Progenitor cell of endocrine pancreas (in vitro differentiated cells): Measurements from ENCODE around the gene BLOC1S3. TPM values are rescaled to one million over a fixed set of nuclear protein-coding genes. Genes with fewer than 3 reads are reported as not detected.

ENCODE experiments used
- DNase-seq: peaks from one replicate; pipeline ENCODE4 v3.0.0; 2021; ENCODE audit warnings: low spot score; ENCODE audit not compliant: unreplicated experiment
- H3K27ac Mint-ChIP-seq: 2 replicates; pipeline ENCODE4 v1.8.0; 2021; ENCODE audit warnings: mild to moderate bottlenecking, moderate library complexity, mixed read lengths
- H3K27me3 Mint-ChIP-seq: 2 replicates; pipeline ENCODE4 v1.8.0; 2021; ENCODE audit warnings: mixed read lengths
- H3K36me3 Mint-ChIP-seq: 2 replicates; pipeline ENCODE4 v1.8.0; 2022; ENCODE audit warnings: mixed read lengths; ENCODE audit not compliant: insufficient read depth
- H3K4me1 Mint-ChIP-seq: 2 replicates; pipeline ENCODE4 v1.8.0; 2021; ENCODE audit warnings: low read depth, mixed read lengths
- H3K4me3 Mint-ChIP-seq: 2 replicates; pipeline ENCODE4 v1.8.0; 2021; ENCODE audit warnings: low read depth, mild to moderate bottlenecking, moderate library complexity, mixed read lengths
- H3K9me3 Mint-ChIP-seq: 2 replicates; pipeline ENCODE4 v1.8.0; 2021; ENCODE audit warnings: low read depth, mixed read lengths
- CTCF ChIP-seq: fragments of 200-600 bp; sonication (generic); IDR thresholded peaks from one replicate; pipeline ENCODE4 v1.5.0; 2021; ENCODE audit warnings: antibody characterized with exemption, mild to moderate bottlenecking; ENCODE audit not compliant: unreplicated experiment
- total RNA-seq: library from RNA; stranded (reverse); gene quantifications from 2 replicates; pipeline ENCODE4 v1.2.1, GENCODE V29; 2021

The BLOC1S3 gene
- total RNA-seq, 1 donor from 2014 or later: 8.7 TPM

GRCh38 chr19:45135176-45135885 lies 43.3 kb upstream of the BLOC1S3 start:
- Mint-ChIP-seq H3K9me3 (no peaks in the 10 kb centered on the region), H3K27ac (no peak overlapping the region), H3K36me3 (no peaks in the 10 kb centered on the region), H3K27me3 (no peaks in the 10 kb centered on the region), H3K4me3 (no peak overlapping the region), H3K4me1 (peaks cover 7% of the 10 kb centered on the region)
- DNase-seq: no peak
- no peak for TF ChIP-seq CTCF

- Mint-ChIP-seq H3K27me3 (no peaks in the 10 kb centered on the region), H3K27ac (peak overlapping the region; percentile 89), H3K4me3 (no peak overlapping the region), H3K9me3 (no peaks in the 10 kb centered on the region), H3K36me3 (no peaks in the 10 kb centered on the region), H3K4me1 (peaks cover 5% of the 10 kb centered on the region)
- TF ChIP-seq CTCF: no peak
- DNase-seq: no peak
Measured at GRCh38 chr19:45136507-45137178, 41.9 kb upstream of the BLOC1S3 start.

- DNase-seq: no peak
- no peak overlapping the region for H3K27ac Mint-ChIP-seq
- peaks cover 5% of the 10 kb centered on the region for H3K4me1 Mint-ChIP-seq
- H3K36me3 Mint-ChIP-seq: no peaks in the 10 kb centered on the region
- TF ChIP-seq CTCF: no peak
- no peaks in the 10 kb centered on the region for H3K27me3 Mint-ChIP-seq
- no peaks in the 10 kb centered on the region for H3K9me3 Mint-ChIP-seq
- no peak overlapping the region for H3K4me3 Mint-ChIP-seq
Measured at GRCh38 chr19:45137179-45137761, 41.3 kb upstream of the BLOC1S3 start.

GRCh38 chr19:45138303-45138751 lies 40.3 kb upstream of the BLOC1S3 start:
- no peaks in the 10 kb centered on the region for H3K9me3 Mint-ChIP-seq
- DNase-seq: no peak
- TF ChIP-seq CTCF: no peak
- no peaks in the 10 kb centered on the region for H3K27me3 Mint-ChIP-seq
- H3K36me3 Mint-ChIP-seq: peaks cover 7% of the 10 kb centered on the region
- no peak overlapping the region for H3K27ac Mint-ChIP-seq
- peaks cover 5% of the 10 kb centered on the region for H3K4me1 Mint-ChIP-seq
- H3K4me3 Mint-ChIP-seq: no peak overlapping the region

- no peak for TF ChIP-seq CTCF
- H3K27ac Mint-ChIP-seq: no peak overlapping the region
- DNase-seq: no peak
- no peak overlapping the region for H3K4me3 Mint-ChIP-seq
- peaks cover 5% of the 10 kb centered on the region for H3K4me1 Mint-ChIP-seq
- no peaks in the 10 kb centered on the region for H3K9me3 Mint-ChIP-seq
- H3K27me3 Mint-ChIP-seq: no peaks in the 10 kb centered on the region
- peaks cover 7% of the 10 kb centered on the region for H3K36me3 Mint-ChIP-seq
Measured at GRCh38 chr19:45139286-45140143, 39.1 kb upstream of the BLOC1S3 start.
